ENCODE measurements around the gene BTBD17. TPM values are rescaled to one million over a fixed set of nuclear protein-coding genes. Genes with fewer than 3 reads are reported as not detected.

BTBD17 gene
- total RNA-seq, 1 experiment from 2014 or later, result 3.4 TPM

- DNase-seq (ENCODE audit: low spot score), result no peak
- H3K27me3 ChIP-seq (replicated peaks; ENCODE audit: insufficient read depth, low read depth, low read length, poor library complexity), result peaks cover 9% of the 10 kb centered on the region
- H3K27ac ChIP-seq (ENCODE audit: low read depth, low read length, poor library complexity, severe bottlenecking), result no peak overlapping the region
- BruUV-seq (replicated peaks), result no TSS peak
- H3K9me3 ChIP-seq (ENCODE audit: low read depth, low read length, poor library complexity, severe bottlenecking), result no peaks in the 10 kb centered on the region
- no peaks in the 10 kb centered on the region for H3K36me3 ChIP-seq (ENCODE audit: insufficient read depth, low read length, poor library complexity, severe bottlenecking)
- no peaks in the 10 kb centered on the region for H3K4me1 ChIP-seq (ENCODE audit: insufficient read depth, low read length, poor library complexity, severe bottlenecking)
- ChIA-PET CTCF (no interaction called here), POLR2A (ENCODE audit: low non-redundant PET) (no interaction called here)
- intact Hi-C loops (cut with micrococcal nuclease; ENCODE audit: unreplicated experiment), result no loop called here
- no peak for TF ChIP-seq EZH2 (IDR thresholded peaks at IDR 0.05; ENCODE audit: borderline replicate concordance, low read depth, low read length, poor library complexity, severe bottlenecking)
- TF ChIP-seq, protein P1, sequence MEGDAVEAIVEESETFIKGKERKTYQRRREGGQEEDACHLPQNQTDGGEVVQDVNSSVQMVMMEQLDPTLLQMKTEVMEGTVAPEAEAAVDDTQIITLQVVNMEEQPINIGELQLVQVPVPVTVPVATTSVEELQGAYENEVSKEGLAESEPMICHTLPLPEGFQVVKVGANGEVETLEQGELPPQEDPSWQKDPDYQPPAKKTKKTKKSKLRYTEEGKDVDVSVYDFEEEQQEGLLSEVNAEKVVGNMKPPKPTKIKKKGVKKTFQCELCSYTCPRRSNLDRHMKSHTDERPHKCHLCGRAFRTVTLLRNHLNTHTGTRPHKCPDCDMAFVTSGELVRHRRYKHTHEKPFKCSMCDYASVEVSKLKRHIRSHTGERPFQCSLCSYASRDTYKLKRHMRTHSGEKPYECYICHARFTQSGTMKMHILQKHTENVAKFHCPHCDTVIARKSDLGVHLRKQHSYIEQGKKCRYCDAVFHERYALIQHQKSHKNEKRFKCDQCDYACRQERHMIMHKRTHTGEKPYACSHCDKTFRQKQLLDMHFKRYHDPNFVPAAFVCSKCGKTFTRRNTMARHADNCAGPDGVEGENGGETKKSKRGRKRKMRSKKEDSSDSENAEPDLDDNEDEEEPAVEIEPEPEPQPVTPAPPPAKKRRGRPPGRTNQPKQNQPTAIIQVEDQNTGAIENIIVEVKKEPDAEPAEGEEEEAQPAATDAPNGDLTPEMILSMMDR (conservative IDR thresholded peaks at IDR 0.05; ENCODE audit: low read depth, low read length), result no peak
- no peak overlapping the region for H3K4me3 ChIP-seq (ENCODE audit: low read depth, low read length, poor library complexity, severe bottlenecking)
These were observed 44.6 kb downstream of the BTBD17 start for GRCh38 chr17:74317071-74317470.

GRCh38 chr17:74316220-74316619, 45.4 kb downstream of the BTBD17 start:
- Histone ChIP-seq H3K27me3 (replicated peaks; ENCODE audit: insufficient read depth, low read depth, low read length, poor library complexity) (peaks cover 5% of the 10 kb centered on the region), H3K4me1 (ENCODE audit: insufficient read depth, low read length, poor library complexity, severe bottlenecking) (no peaks in the 10 kb centered on the region), H3K27ac (ENCODE audit: low read depth, low read length, poor library complexity, severe bottlenecking) (no peak overlapping the region), H3K36me3 (ENCODE audit: insufficient read depth, low read length, poor library complexity, severe bottlenecking) (no peaks in the 10 kb centered on the region), H3K9me3 (ENCODE audit: low read depth, low read length, poor library complexity, severe bottlenecking) (no peaks in the 10 kb centered on the region), H3K4me3 (ENCODE audit: low read depth, low read length, poor library complexity, severe bottlenecking) (no peak overlapping the region)
- no peak for DNase-seq (ENCODE audit: low spot score)
- no TSS peak for BruUV-seq (replicated peaks)
- CTCF ChIA-PET, result no interaction called here
- TF ChIP-seq EZH2 (IDR thresholded peaks at IDR 0.05; ENCODE audit: borderline replicate concordance, low read depth, low read length, poor library complexity, severe bottlenecking), result no peak
- TF ChIP-seq, protein P1 (conservative IDR thresholded peaks at IDR 0.05; ENCODE audit: low read depth, low read length), result no peak
- intact Hi-C loops (cut with micrococcal nuclease; ENCODE audit: unreplicated experiment), result no loop called here
- POLR2A ChIA-PET (ENCODE audit: low non-redundant PET), result no interaction called here

GRCh38 chr17:74314877-74315276, 46.8 kb downstream of the BTBD17 start:
- Histone ChIP-seq H3K27me3 (replicated peaks; ENCODE audit: insufficient read depth, low read depth, low read length, poor library complexity) (no peaks in the 10 kb centered on the region), H3K4me1 (ENCODE audit: insufficient read depth, low read length, poor library complexity, severe bottlenecking) (no peaks in the 10 kb centered on the region), H3K4me3 (ENCODE audit: low read depth, low read length, poor library complexity, severe bottlenecking) (no peak overlapping the region), H3K9me3 (ENCODE audit: low read depth, low read length, poor library complexity, severe bottlenecking) (no peaks in the 10 kb centered on the region), H3K27ac (ENCODE audit: low read depth, low read length, poor library complexity, severe bottlenecking) (no peak overlapping the region), H3K36me3 (ENCODE audit: insufficient read depth, low read length, poor library complexity, severe bottlenecking) (no peaks in the 10 kb centered on the region)
- no peak for DNase-seq (ENCODE audit: low spot score)
- BruUV-seq (replicated peaks), result no TSS peak
- ChIA-PET CTCF (no interaction called here), POLR2A (ENCODE audit: low non-redundant PET) (no interaction called here)
- intact Hi-C loops (cut with micrococcal nuclease; ENCODE audit: unreplicated experiment), result no loop called here
- TF ChIP-seq EZH2 (IDR thresholded peaks at IDR 0.05; ENCODE audit: borderline replicate concordance, low read depth, low read length, poor library complexity, severe bottlenecking), result no peak
- TF ChIP-seq, protein P1 (conservative IDR thresholded peaks at IDR 0.05; ENCODE audit: low read depth, low read length), result no peak
